Keratinocyte (primary cell): Measurements from ENCODE around the gene PARP16. TPM values are rescaled to one million over a fixed set of nuclear protein-coding genes. Genes with fewer than 3 reads are reported as not detected.

ENCODE experiments used
- DNase-seq: peaks from one replicate; pipeline ENCODE4 v3.0.0-alpha.2; 2011; ENCODE audit warnings: low read depth, missing footprints, low spot score
- FAIRE-seq: peaks from 2 replicates; lab custom pipeline; 2011; peaks lifted over from hg19 to GRCh38; lab: Jason Lieb, UNC
- H2AFZ ChIP-seq: 2 replicates; pipeline ENCODE4 v1.6.0; 2012; ENCODE audit warnings: low read length, control low read depth, inconsistent platforms; ENCODE audit not compliant: control insufficient read depth
- H3K27ac ChIP-seq: 2 replicates; pipeline ENCODE4 v1.5.1; 2011; ENCODE audit warnings: low read length; ENCODE audit not compliant: control insufficient read depth, insufficient read depth
- H3K27me3 ChIP-seq: 3 replicates; pipeline ENCODE4 v1.6.0; 2011; ENCODE audit warnings: low read length; ENCODE audit not compliant: control insufficient read depth, insufficient read depth; ENCODE audit errors: extremely low read depth
- H3K36me3 ChIP-seq, 2 experiments: 2 replicates in 1 of 2; 3 replicates in 1 of 2; pipeline ENCODE4 v1.5.1; 2011; ENCODE audit warnings: low read length in 2 of 2, mild to moderate bottlenecking in 1 of 2; ENCODE audit not compliant: control insufficient read depth in 2 of 2, insufficient read depth in 2 of 2; ENCODE audit errors: extremely low read depth in 1 of 2
- H3K4me1 ChIP-seq: 3 replicates; pipeline ENCODE4 v1.5.1; 2011; ENCODE audit warnings: low read length; ENCODE audit not compliant: control insufficient read depth, insufficient read depth; ENCODE audit errors: extremely low read depth
- H3K4me2 ChIP-seq: 3 replicates; pipeline ENCODE4 v1.6.0; 2011; ENCODE audit warnings: low read depth, low read length; ENCODE audit not compliant: control insufficient read depth, insufficient read depth; ENCODE audit errors: extremely low read depth
- H3K4me3 ChIP-seq, 3 experiments: fragments of 200-600 bp in 1 of 3; sonication (generic) in 1 of 3; 2 replicates in 2 of 3; 3 replicates in 1 of 3; pipeline ENCODE4 v1.5.1; 2011 to 2016; ENCODE audit warnings: low read length in 3 of 3, mild to moderate bottlenecking in 3 of 3, control low read depth in 2 of 3, inconsistent platforms in 1 of 3, low read depth in 1 of 3, mixed read lengths in 1 of 3, mixed run types in 1 of 3, moderate library complexity in 1 of 3; ENCODE audit not compliant: control insufficient read depth in 2 of 3, insufficient read depth in 2 of 3; ENCODE audit errors: extremely low read depth in 1 of 3
- H3K79me2 ChIP-seq: 2 replicates; pipeline ENCODE4 v1.6.0; 2012; ENCODE audit warnings: low read length; ENCODE audit not compliant: control insufficient read depth, insufficient read depth
- H3K9ac ChIP-seq: 3 replicates; pipeline ENCODE4 v1.6.0; 2011; ENCODE audit warnings: low read length; ENCODE audit not compliant: control insufficient read depth, insufficient read depth; ENCODE audit errors: extremely low read depth
- H3K9me1 ChIP-seq: 3 replicates; pipeline ENCODE4 v1.6.0; 2011; ENCODE audit warnings: low read length; ENCODE audit not compliant: control insufficient read depth, insufficient read depth; ENCODE audit errors: extremely low read depth
- H3K9me3 ChIP-seq: 2 replicates; pipeline ENCODE4 v1.5.1; 2012; ENCODE audit warnings: low read depth, low read length; ENCODE audit not compliant: control insufficient read depth
- H4K20me1 ChIP-seq: 3 replicates; pipeline ENCODE4 v1.6.0; 2011; ENCODE audit warnings: low read length; ENCODE audit not compliant: control insufficient read depth, insufficient read depth; ENCODE audit errors: extremely low read depth
- EZH2 ChIP-seq: IDR thresholded peaks from one replicate; pipeline ENCODE4 v1.6.1; 2012; ENCODE audit warnings: inconsistent platforms, mild to moderate bottlenecking, low read length, moderate library complexity
- dilution Hi-C: fragments of 300-500 bp; cut with MboI; formaldehyde crosslinking; loops from one replicate; pipeline ENCODE4 v1.7.0; 2020; ENCODE audit warnings: low sequenced_read_pairs; ENCODE audit not compliant: extremely low pct_ligation_motif_present
- polyA plus RNA-seq, 5 experiments: library from polyadenylated mRNA; depleted of rRNA in 3 of 5; stranded (reverse) in 3 of 5; stranded (forward) in 1 of 5; unstranded in 1 of 5; fragments of >200 nt; gene quantifications; 1 replicate in 1 of 5; 2 replicates in 3 of 5; 3 replicates in 1 of 5; pipeline versions ENCODE4 v1.2.1 to v1.2.3, GENCODE V29; 2011 to 2012; ENCODE audit warnings: missing spikeins in 2 of 5, low read depth in 1 of 5, low replicate concordance in 1 of 5
- TF ChIP-seq, protein P1 (sequence below), 3 experiments: IDR thresholded peaks in 1 of 3; conservative IDR thresholded peaks in 1 of 3; optimal IDR thresholded peaks in 1 of 3; 2 replicates in 2 of 3; 3 replicates in 1 of 3; pipeline versions ENCODE3 to v1.5.1; 2011; ENCODE audit warnings: low read length in 3 of 3, mild to moderate bottlenecking in 3 of 3, moderate library complexity in 2 of 3, control low read depth in 1 of 3, inconsistent platforms in 1 of 3; ENCODE audit not compliant: insufficient read depth in 2 of 3; ENCODE audit errors: extremely low read depth in 1 of 3

Gene PARP16
- polyA plus RNA-seq, 1 donor (not counting 4 experiments of a cell fraction or from before 2014, with no cell fraction given), result 2.1 TPM

- no peak overlapping the region for H3K9ac ChIP-seq
- H3K79me2 ChIP-seq, result no peaks in the 10 kb centered on the region
- dilution Hi-C loops, result no loop called here
- H3K27ac ChIP-seq, result no peak overlapping the region
- no peaks in the 10 kb centered on the region for H3K9me3 ChIP-seq
- H3K4me1 ChIP-seq, result peaks cover 9% of the 10 kb centered on the region
- TF ChIP-seq, protein P1, sequence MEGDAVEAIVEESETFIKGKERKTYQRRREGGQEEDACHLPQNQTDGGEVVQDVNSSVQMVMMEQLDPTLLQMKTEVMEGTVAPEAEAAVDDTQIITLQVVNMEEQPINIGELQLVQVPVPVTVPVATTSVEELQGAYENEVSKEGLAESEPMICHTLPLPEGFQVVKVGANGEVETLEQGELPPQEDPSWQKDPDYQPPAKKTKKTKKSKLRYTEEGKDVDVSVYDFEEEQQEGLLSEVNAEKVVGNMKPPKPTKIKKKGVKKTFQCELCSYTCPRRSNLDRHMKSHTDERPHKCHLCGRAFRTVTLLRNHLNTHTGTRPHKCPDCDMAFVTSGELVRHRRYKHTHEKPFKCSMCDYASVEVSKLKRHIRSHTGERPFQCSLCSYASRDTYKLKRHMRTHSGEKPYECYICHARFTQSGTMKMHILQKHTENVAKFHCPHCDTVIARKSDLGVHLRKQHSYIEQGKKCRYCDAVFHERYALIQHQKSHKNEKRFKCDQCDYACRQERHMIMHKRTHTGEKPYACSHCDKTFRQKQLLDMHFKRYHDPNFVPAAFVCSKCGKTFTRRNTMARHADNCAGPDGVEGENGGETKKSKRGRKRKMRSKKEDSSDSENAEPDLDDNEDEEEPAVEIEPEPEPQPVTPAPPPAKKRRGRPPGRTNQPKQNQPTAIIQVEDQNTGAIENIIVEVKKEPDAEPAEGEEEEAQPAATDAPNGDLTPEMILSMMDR (optimal IDR thresholded peaks at IDR 0.05 in 1 of 3, IDR thresholded peaks at IDR 0.05 in 1 of 3, conservative IDR thresholded peaks at IDR 0.05 in 1 of 3; ENCODE audit: extremely low read depth in 1 of 3, insufficient read depth in 2 of 3, low read length in 3 of 3), result no peak
- no peak for TF ChIP-seq EZH2
- no peak overlapping the region for H2AFZ ChIP-seq
- FAIRE-seq (no peak), DNase-seq (no peak)
- no peak overlapping the region for H3K4me3 ChIP-seq
- no peaks in the 10 kb centered on the region for H3K27me3 ChIP-seq
- no peak overlapping the region for H3K4me2 ChIP-seq
- H3K36me3 ChIP-seq, result no peaks in the 10 kb centered on the region
- no peaks in the 10 kb centered on the region for H3K9me1 ChIP-seq
- H4K20me1 ChIP-seq, result no peaks in the 10 kb centered on the region
These were observed 3.5 kb upstream of the PARP16 start for GRCh38 chr15:65290228-65290627.

GRCh38 chr15:65289261-65289854, 2.7 kb upstream of the PARP16 start:
- FAIRE-seq (no peak), DNase-seq (no peak)
- H3K4me3 ChIP-seq, result no peak overlapping the region
- H3K9me1 ChIP-seq, result no peaks in the 10 kb centered on the region
- H3K4me1 ChIP-seq, result peaks cover 9% of the 10 kb centered on the region
- H3K27ac ChIP-seq, result no peak overlapping the region
- no peak overlapping the region for H2AFZ ChIP-seq
- no peaks in the 10 kb centered on the region for H3K79me2 ChIP-seq
- no peaks in the 10 kb centered on the region for H4K20me1 ChIP-seq
- dilution Hi-C loops, result no loop called here
- H3K9ac ChIP-seq, result no peak overlapping the region
- H3K36me3 ChIP-seq, result no peaks in the 10 kb centered on the region
- H3K4me2 ChIP-seq, result no peak overlapping the region
- H3K9me3 ChIP-seq, result no peaks in the 10 kb centered on the region
- TF ChIP-seq, protein P1 (optimal IDR thresholded peaks at IDR 0.05 in 1 of 3, IDR thresholded peaks at IDR 0.05 in 1 of 3, conservative IDR thresholded peaks at IDR 0.05 in 1 of 3; ENCODE audit: extremely low read depth in 1 of 3, insufficient read depth in 2 of 3, low read length in 3 of 3), result no peak
- no peak for TF ChIP-seq EZH2
- no peaks in the 10 kb centered on the region for H3K27me3 ChIP-seq
